NCI-H510A (cell line): ENCODE data around the gene DPH5.
A peak's percentile ranks its signal among the peaks of the same experiment; 100 is the strongest.
"Not testable (repeated sequence)": the region's sequence is repeated elsewhere in the genome, so short reads cannot be mapped to it uniquely, and the experiment has no call there.

Source experiments
- DNase-seq: peaks from one replicate; lab custom pipeline; 2025; lab: John Stamatoyannopoulos, UW

Gene DPH5, protein sequence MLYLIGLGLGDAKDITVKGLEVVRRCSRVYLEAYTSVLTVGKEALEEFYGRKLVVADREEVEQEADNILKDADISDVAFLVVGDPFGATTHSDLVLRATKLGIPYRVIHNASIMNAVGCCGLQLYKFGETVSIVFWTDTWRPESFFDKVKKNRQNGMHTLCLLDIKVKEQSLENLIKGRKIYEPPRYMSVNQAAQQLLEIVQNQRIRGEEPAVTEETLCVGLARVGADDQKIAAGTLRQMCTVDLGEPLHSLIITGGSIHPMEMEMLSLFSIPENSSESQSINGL

DNA sequence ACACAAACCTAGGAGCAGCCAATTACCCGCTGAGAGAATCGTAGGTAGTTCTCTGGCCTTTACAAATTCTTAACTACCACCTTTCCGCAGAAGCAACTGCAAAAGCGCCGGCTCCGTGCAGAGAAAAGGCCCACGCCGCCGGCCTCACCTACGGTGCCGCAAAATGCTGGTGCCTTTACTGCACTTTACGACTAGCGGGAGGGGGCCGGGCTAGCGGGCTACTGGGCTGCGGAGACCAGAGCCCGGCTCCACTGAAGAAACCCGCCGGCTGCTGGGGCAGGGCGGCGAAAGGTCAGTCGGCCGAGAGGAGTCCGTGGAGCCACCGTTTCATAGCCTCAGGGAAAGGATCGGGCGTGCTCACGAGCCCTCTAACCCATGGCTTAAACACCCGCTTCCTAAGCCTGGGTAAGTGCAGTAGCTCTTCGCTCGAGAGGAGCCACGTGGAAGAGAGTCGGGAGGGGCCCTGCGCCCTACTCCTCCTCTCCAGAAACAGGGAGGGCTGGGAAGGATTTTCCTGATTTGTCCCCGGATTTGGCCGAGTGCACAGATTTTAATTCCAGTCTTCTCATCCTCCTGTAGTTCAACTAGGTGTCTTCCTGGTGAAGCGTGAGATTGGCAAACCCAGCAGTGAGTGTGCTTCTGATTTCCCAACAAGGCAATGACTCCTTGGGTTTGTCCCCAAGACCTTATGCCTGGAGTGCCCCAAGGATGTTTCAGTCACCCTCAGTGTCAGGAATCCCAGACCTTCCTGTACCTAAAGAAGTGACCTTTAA lies at the start of gene DPH5:
DPH5 (minus strand) TSS at position 128 of the 773 bp plus-strand sequence. CDS start 341 bp downstream, outside the sequence.
- DNase-seq, result peak; percentile 86

DNA sequence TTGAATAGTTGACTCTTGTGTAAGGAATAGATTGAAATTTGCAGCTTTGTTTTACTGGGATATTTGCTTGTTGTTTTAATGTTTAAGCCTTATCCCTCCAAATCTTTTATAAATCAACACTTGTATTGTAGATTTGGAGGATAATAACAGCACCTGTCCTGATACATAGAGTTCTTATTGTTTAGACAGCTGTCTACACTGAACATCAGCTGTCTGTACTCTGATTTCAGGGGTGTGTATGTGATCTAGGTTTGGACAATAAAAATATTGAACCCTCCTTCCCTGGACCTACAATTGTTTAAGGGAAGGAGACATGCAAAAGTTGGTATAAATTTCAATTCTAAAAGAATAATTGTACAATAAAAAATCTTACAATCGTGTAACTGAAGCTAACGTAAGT lies 48.3 kb upstream of the DPH5 start:
- DNase-seq, result no peak

DNA sequence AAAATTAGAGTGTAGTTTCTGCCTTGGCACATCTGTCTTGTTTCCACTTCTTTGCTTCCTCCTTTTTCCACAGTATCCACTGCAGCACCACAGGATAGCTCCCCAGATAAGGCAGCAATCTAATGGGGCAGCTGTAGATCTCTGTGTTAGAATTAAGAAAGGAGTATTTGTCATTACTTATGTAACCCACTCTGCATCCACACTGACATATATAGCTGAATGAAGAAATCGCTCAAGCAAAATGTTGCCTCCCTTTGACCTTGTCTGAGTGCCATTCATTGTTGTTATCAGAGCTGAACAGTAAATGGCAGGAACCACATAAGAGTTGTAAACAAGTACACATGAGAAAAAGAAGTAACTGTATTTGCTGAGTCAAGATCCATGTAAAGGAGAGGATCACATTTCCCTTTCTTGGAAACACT lies 45.9 kb upstream of the DPH5 start:
- DNase-seq, result no peak

DNA sequence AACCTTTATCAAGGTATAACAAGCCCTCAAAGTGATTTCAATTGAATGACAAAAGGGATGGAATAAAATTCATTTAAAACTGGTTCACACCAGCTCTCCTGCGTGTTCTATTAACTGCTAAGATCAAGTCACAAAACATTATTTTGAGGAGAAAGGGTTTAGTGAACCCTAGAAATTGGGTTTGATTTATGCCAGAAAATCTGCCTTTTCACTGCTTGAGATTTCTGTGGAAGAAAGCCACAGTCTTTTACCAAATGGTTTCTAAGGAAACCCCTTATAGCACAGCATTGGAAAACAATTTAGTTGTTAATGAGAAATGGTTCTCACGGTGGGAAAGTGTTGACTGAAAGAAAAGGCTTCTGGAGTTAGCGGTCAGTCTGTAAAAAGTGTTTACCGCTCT lies 43.6 kb upstream of the DPH5 start:
- no peak for DNase-seq

DNA sequence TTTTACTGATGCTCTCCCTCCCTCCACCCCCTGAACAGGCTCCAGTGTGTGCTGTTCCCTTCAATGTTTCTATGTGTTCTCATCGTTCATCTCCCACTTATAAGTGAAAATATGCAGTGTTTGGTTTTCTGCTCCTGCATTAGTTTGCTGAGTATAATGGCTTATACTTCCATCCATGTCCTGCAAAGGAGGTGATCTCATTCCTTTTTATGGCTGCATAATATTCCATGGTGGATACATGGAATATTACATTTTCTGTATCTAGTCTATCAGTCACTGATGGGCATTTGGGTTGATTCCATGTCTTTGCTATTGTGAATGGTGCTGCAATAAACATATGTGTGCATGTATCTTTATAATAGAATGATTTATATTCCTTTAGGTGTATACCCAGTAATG lies 41.4 kb upstream of the DPH5 start:
- DNase-seq, result not testable (repeated sequence)

DNA sequence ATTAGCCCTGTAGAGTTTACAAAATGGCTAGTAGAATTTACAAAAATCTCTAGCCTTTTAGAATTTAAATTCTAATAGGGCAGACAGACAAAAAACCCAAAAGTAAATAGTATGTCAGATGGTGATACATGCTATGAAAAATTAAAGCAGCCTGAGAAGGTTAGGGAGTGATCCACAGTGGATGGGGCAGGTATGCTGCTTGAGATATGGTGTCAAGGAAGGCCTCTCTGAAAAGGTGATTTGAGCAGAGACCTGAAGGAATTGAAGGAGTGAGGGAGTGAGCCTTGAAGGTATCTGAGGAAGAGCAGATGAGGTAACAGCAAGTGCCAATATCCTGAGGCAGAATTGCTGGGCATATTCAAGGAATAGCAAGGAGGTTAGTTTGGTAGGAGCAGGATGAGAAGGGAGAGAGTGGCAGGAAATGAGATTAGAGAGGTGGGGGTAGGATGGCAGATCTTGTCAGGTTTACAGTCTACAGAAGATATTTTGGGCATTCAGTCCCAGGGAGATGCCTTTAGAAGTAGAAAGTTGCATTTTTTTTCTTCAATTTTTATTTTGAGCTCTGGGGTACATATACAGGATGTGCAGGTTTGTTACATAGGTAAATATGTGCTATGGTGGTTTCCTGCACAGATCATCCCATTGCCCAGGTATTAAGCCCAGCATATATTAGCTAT lies 40.8 kb upstream of the DPH5 start:
- DNase-seq, result no peak

DNA sequence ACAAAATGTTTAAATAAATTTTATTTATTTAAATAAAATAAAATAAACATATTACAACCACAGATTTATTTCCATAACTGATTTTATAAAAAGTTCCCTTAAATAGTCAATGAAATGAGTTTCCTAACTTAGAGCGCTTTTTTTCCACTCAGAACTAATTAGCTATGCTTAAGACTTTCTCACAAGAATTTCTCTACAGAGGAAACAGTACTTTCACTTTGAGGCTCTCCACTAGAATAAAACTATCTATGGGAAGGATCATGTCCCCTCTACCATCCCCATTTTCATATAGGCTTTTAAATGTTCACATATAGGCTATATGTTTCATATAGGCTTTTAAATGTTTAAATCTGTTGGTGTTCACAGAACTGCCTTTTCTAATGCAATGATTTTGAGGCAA lies 40.0 kb upstream of the DPH5 start:
- no peak for DNase-seq

DNA sequence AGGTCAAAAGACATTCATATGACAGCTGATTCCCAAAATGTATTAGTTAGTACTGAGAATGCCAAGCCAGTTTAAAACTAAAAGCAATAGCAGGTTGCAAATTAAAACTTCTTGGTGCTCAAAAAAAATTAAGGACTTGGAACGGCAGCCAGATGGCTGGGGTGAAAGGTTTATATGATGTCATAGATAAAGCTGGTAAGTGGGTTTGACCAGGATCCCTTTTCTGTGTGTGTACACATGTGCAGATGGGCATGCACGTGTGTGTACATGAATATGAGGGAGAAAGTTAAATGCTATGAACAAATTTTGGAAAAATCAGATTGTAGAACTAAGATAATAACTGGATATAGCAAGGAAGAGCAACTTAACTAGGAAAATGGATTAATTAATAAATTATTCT lies 39.1 kb upstream of the DPH5 start:
- DNase-seq, result no peak

DNA sequence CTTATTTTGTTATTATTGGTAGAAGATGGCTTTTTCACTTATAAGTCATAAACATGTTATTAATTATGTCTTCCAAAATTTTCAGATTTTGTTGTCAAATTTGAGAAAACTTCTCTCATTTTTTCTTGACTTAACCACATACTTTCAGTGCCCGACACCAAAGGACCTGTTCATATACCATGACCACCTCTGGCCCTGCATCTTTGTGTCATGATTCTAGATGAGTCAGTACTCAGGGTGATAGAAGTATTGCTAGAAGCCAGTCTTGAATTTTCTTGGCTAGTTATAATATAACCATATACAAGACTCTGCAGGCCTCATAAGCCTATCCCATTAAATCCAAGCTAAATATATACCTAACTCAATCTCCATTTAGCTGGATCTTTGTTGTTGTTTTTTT lies 35.4 kb upstream of the DPH5 start:
- DNase-seq, result no peak

DNA sequence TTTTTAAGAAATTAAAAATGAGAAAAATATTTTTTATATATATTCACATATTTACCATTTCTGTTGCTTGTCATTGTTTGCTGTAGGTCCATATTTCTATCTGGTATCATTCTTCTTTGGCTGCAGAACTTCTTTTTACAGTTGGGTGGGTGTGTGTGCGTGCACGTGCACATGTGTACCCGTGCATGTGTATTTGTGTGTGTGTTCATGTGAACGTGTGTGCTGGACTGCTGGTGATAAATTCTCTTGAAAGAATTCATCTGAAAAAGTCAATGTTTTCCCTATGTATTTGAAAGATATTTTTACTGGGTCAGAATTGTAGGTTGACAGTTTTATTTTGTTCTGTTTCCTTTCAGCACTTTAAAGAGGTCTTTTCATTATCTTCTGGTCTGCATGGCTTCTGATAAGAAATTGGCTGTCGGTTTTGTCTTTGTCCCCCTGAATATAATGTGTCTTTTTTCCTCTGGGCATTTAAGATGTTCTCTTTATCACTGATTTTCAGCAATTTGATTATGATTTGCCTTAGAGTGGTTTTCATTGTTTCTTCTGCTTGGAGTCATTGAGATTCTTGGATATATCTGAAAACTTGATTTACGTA lies 34.5 kb upstream of the DPH5 start:
- no peak for DNase-seq

DNA sequence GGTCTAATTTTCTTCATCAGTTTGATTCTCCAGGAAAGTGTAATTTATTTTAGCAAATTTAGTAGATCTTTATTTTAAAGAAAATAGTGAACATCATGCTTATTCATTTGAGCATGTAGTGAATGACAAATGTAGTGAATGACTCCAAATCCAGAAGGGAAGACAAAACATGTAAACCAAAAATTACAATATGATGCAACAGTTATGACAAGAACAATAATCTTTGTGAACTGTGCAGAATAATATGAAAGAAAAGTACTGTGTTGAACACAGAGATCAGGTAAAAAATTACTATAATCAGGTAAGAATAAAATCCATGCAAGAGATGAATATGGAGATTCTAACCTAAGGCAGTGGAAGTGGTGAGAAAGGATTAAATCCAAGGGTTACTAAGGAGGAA lies 30.0 kb upstream of the DPH5 start:
- no peak for DNase-seq

DNA sequence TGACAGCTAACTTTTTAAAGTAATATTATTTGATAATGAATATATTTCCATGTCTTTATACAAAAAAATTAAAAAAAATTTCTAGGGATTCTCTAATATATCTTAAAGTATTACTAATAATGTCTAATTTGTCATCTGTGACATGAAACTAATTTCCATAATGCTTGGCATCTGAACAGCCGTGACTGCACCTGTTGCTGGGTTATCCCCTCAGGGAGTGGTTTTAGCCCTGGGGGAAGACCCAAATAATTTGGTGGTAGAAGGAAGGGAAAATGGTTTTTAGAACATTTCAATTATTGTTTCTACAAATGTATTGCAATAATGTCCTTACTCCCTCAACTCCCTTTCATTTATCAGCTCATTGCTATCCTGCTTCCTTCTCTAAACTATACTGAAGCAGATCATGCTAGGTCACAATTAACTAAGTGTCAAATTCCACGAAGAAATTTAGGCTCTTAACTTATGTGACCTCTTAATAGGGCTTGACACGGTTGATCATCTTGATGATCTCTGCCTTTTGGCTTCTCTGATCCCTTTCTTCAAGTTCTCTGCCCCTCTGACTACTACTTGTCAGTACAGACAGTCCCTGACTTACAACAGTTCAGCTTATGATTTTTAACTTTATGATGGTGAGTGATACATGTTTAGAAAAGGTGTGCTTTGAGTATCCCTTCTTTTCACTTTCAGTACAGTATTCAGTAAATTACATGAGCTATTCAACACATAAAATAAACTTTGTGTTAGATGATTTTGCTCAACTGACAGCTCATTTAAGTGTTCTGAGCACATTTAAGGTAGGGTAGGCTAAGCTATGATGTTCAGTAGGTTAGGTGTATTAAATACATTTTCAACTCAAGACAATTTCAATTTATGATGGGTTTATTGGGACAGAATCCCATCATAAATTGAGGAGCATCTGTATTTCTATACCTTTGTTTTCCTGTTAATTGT lies 26.4 kb upstream of the DPH5 start:
- DNase-seq, result no peak

DNA sequence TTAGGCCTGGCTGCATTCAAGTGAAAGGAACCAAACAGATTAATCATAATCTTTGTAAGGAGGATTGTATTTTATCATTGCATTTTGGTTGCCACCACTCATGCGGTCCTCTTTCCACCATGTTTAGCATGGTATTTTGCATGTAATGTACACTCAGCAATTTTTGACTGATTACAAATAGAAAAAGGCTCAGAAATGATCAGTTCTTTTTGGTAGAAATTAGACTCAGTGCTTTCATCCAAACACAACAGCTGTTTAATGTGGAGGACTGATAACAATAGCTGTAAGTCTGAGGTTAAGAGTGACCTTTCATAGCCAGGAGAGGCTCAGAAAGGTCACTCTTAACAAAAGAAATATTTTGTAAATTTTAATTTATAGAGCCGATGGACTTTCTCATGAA lies 25.3 kb upstream of the DPH5 start:
- no peak for DNase-seq

DNA sequence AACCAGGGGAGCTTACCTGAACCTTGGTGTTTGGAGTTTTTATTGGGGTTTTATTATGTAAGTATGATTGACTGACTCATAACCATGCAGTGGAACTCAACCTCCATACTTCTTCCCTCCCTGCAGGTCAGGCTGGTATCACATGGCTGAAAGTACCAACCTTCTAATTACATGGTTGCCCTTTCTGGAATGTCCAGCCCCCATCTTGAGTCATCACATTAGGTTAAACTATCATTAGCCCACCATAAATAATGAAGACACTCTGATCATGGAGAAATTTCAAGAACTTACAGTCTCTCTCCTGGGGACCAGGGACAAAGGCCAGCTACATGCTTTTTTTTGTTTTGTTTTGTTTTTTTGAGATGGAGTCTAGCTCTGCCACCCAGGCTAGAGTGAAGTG lies 19.2 kb upstream of the DPH5 start:
- DNase-seq, result no peak

DNA sequence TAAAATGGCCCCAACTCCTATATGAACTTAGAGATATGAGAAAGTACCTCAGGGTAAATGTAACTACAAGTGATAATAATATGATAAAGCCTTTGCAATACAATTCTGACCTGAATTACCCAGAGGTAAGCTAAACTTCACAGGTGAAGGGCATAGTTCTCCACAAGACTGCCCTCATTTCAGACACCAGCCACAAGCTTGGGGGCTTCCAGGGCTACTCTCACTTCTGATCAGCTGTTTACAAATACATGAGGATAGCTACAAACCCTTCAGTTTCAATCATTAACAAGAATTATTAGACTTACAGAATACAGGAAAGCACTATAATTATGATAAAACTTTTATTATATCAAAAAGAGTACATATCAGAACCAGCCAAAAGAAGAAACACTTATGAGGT lies 18.7 kb upstream of the DPH5 start:
- DNase-seq, result no peak

DNA sequence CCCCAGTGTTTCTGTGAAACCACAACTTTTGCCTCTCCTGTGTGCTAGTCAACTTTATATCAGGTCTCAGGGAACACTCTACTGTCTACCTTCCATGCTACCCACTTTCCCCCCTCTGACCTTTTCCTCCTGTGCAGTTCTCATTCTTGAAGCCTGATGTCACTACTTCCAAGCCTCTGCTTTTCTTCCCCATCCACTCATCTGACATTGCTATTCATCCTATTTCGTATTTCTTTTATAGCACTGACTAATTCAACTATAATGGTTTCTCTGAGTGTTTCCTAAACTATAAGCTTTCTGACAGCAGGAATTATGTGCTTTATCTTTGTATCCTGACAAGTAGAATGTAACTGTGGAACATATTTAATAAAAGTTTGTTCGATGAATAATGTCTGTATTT lies 18.2 kb upstream of the DPH5 start:
- DNase-seq, result no peak

DNA sequence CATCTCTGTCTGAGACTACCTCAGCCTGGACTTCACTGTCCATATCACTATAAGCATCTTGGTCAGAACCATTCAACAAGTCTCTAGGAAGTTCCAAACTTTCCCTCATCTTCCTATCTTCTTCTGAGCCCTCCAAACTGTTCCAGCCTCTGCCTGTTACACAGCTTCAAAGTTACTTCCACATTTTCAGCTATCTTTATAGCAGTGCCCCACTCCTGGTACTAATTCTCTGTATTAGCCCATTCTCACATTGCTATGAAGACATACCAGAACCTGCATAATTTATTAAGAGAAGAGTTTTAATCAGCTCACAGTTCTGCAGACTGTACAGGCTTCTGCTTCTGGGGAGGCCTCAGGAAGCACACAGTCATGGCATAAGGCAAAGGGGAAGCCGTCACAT lies 15.7 kb upstream of the DPH5 start:
- DNase-seq, result no peak

DNA sequence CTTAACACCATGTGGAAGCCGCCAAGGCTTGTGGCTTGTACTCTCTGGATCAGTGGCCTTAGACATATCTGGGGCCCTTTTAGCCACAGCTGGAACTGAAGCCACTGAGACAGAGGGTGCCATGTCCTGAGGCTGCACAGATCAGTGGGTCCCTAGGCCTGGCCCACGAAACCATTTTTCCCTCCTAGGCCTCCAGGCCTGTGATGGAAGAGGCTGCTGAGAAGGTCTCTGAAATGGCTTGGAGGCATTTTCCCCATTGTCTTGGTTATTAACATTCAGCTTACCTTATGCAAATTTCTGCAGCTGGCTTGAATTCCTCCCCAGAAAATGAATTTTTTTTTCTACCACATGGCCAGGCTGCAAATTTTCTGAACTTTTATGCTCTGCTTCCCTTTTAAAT lies 15.1 kb upstream of the DPH5 start:
- DNase-seq, result no peak

DNA sequence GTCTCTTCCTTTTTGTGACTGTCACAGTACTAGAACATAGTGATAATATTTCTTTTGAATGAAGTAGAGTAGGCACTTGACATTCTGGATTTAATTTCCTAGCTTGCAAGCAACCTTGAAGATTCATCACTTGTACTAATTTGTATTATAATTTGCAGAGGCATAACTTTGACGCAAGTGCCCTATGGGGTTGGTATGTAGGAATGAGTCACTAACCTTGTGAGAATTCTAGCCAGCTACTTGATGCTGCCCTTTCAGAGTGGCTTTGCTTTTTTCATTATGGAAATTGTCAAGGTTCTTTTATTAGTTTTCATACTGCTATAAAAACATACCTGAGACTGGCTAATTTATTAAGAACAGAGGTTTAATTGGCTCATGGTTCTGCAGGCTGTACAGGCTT lies 13.7 kb upstream of the DPH5 start:
- no peak for DNase-seq

DNA sequence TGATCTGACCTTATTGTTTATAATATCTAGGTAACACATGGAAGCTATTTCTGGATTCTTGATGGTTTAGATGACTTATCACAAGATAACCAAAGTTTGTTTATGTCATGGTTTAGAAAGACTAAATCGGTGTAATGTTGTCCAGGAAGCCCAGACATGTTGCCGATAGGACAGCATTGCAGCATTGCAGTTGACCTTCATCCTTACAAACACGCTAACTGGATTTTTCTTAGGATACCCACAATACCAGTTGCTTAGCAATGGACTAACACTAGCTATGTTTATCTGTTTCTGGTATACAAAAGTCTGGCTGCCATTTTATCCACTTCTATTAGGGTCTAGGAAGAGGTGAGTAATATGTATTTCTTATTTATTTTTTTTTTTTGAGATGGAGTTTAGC lies 11.7 kb upstream of the DPH5 start:
- DNase-seq, result no peak

DNA sequence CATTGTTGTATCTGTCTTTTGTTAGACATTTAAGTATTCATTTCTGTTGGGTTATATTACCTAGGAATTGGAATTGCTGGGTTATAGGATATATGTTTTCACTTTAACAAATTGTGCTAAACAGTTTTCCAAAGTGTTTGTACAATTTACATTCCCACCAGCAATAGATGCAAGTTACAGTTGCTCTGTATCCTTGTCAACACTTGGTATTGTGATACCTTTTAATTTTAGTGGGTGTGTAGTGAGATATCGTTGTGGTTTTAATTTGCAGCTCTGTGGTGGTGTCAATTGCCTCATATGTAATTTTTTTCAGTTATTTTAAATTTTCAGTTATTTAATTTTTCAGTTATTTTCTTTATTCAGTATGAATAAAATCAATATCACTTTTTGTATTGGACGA lies 7.4 kb upstream of the DPH5 start:
- DNase-seq, result no peak

DNA sequence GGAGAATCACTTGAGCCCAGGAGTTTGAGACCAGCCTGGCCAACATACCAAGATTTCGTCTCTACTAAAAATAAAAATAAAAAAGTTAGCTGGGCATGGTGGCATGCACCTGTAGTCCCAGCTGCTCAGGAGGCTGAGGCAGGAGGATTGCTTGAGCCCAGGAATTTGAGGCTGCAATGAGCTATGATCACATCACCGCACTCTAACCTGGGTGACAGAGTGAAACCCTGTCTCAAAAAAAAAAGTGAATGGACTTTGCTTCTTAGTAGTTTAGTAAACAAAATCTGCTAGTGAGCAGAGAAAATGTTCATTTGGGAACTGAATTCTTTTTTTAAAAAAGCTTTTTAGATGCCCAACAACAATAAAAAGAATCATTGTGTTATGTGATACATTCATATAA lies 6.5 kb upstream of the DPH5 start:
- not testable (repeated sequence) for DNase-seq
